ENCODE measurements around the gene PTPRN2.

PTPRN2 gene

GRCh38 chr7:158396982-158397862, 190.4 kb downstream of the PTPRN2 start:
- H3K27ac ChIP-seq = no peak overlapping the region
- H3K9me3 ChIP-seq (ENCODE audit: control insufficient read depth, low read length) = no peaks in the 10 kb centered on the region
- H3K4me3 ChIP-seq (ENCODE audit: low read depth, low read length) = no peak overlapping the region
- H3K9ac ChIP-seq = no peak overlapping the region
- no peak overlapping the region for H3K4me2 ChIP-seq (ENCODE audit: low read length)
- no peak overlapping the region for H2AFZ ChIP-seq
- no peaks in the 10 kb centered on the region for H3K36me3 ChIP-seq (ENCODE audit: control insufficient read depth, insufficient read depth, low read length)
- peaks cover 2% of the 10 kb centered on the region for H3K79me2 ChIP-seq
- H3K4me1 ChIP-seq = no peaks in the 10 kb centered on the region
- no peaks in the 10 kb centered on the region for H3K27me3 ChIP-seq (ENCODE audit: control insufficient read depth, insufficient read depth, low read length)
- no peak for TF ChIP-seq CTCF (IDR thresholded peaks at IDR 0.05)

- Histone ChIP-seq H3K27me3 (ENCODE audit: control insufficient read depth, insufficient read depth, low read length) (no peaks in the 10 kb centered on the region), H3K9ac (no peak overlapping the region), H3K4me3 (ENCODE audit: low read depth, low read length) (no peak overlapping the region), H3K27ac (no peak overlapping the region), H3K79me2 (peaks cover 2% of the 10 kb centered on the region), H3K36me3 (ENCODE audit: control insufficient read depth, insufficient read depth, low read length) (no peaks in the 10 kb centered on the region), H2AFZ (no peak overlapping the region), H3K9me3 (ENCODE audit: control insufficient read depth, low read length) (no peaks in the 10 kb centered on the region), H3K4me1 (no peaks in the 10 kb centered on the region), H3K4me2 (ENCODE audit: low read length) (no peak overlapping the region)
- TF ChIP-seq CTCF (IDR thresholded peaks at IDR 0.05) = no peak
Observed at GRCh38 chr7:158396301-158396905, 191.2 kb downstream of the PTPRN2 start.

GRCh38 chr7:158395780-158396278, 191.8 kb downstream of the PTPRN2 start:
- Histone ChIP-seq H3K9me3 (ENCODE audit: control insufficient read depth, low read length) (no peaks in the 10 kb centered on the region), H3K36me3 (ENCODE audit: control insufficient read depth, insufficient read depth, low read length) (no peaks in the 10 kb centered on the region), H3K27ac (no peak overlapping the region), H3K79me2 (peaks cover 2% of the 10 kb centered on the region), H3K4me1 (no peaks in the 10 kb centered on the region), H3K27me3 (ENCODE audit: control insufficient read depth, insufficient read depth, low read length) (no peaks in the 10 kb centered on the region), H3K4me2 (ENCODE audit: low read length) (no peak overlapping the region), H2AFZ (no peak overlapping the region), H3K4me3 (ENCODE audit: low read depth, low read length) (no peak overlapping the region), H3K9ac (no peak overlapping the region)
- no peak for TF ChIP-seq CTCF (IDR thresholded peaks at IDR 0.05)

GRCh38 chr7:158395349-158395748, 192.3 kb downstream of the PTPRN2 start:
- Histone ChIP-seq H3K9ac (no peak overlapping the region), H3K4me2 (ENCODE audit: low read length) (no peak overlapping the region), H3K79me2 (peaks cover 2% of the 10 kb centered on the region), H2AFZ (no peak overlapping the region), H3K27ac (no peak overlapping the region), H3K4me3 (ENCODE audit: low read depth, low read length) (no peak overlapping the region), H3K27me3 (ENCODE audit: control insufficient read depth, insufficient read depth, low read length) (no peaks in the 10 kb centered on the region), H3K36me3 (ENCODE audit: control insufficient read depth, insufficient read depth, low read length) (no peaks in the 10 kb centered on the region), H3K4me1 (no peaks in the 10 kb centered on the region), H3K9me3 (ENCODE audit: control insufficient read depth, low read length) (no peaks in the 10 kb centered on the region)
- TF ChIP-seq CTCF (IDR thresholded peaks at IDR 0.05) = no peak

Measured in parathyroid adenoma (tissue), 2 donors.